ENCODE results near the gene PM20D1.

DNA sequence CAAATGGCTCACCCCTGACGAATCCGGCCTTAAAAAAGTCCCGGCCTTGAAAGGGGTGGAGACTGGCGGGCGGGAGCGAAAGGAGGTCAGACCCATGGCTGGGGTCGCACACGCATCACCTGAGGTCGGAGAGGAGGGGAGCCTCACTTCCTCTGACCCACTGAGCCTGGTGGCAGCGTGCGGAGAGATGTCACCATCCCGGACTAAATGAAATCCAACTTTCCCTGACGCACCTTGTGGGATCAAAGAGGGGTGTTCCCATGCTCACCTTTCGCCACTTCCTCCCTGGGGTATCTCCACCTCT lies 36.2 kb downstream of the PM20D1 start:
- TF ChIP-seq, protein P1, sequence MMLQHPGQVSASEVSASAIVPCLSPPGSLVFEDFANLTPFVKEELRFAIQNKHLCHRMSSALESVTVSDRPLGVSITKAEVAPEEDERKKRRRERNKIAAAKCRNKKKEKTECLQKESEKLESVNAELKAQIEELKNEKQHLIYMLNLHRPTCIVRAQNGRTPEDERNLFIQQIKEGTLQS (IDR thresholded peaks at IDR 0.05; ENCODE audit: borderline replicate concordance, extremely low read depth, low read depth, low read length), result no peak
- TF ChIP-seq SMC3 (IDR thresholded peaks at IDR 0.05; ENCODE audit: borderline replicate concordance, low read length), result no peak
- TF ChIP-seq, protein P2, sequence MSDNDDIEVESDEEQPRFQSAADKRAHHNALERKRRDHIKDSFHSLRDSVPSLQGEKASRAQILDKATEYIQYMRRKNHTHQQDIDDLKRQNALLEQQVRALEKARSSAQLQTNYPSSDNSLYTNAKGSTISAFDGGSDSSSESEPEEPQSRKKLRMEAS (IDR thresholded peaks at IDR 0.05; ENCODE audit: low read depth, low read length), result no peak
